Peyer's patch (tissue), 4 donors: ENCODE results near the gene OSBPL3. TPM values are rescaled to one million over a fixed set of nuclear protein-coding genes. Genes with fewer than 3 reads are reported as not detected.

Source experiments
- DNase-seq, 3 donors: peaks; one replicate each; pipeline ENCODE4 v3.0.0-alpha.2; 2017 to 2019
- H3K27ac ChIP-seq, 4 donors: fragments of 200-600 bp; sonication (generic); one replicate each; pipeline ENCODE4 v1.5.1; 2016 to 2019
- H3K27me3 ChIP-seq, 2 donors: fragments of 200-600 bp; sonication (generic); one replicate each; pipeline ENCODE4 v1.5.1; 2019
- H3K36me3 ChIP-seq, 3 donors: fragments of 200-600 bp; sonication (generic); one replicate each; pipeline ENCODE4 v1.5.1; 2016 to 2019
- H3K4me1 ChIP-seq, 4 donors: fragments of 200-600 bp; sonication (generic); one replicate each; pipeline ENCODE4 v1.5.1; 2016 to 2019
- H3K4me3 ChIP-seq, 4 donors: fragments of 200-600 bp; sonication (generic); 1 replicate in 3 of 4; 2 replicates in 1 of 4; pipeline ENCODE4 v1.5.1; 2016 to 2019; ENCODE audit warnings: mild to moderate bottlenecking in 1 of 4
- H3K9me3 ChIP-seq, 4 donors: fragments of 200-600 bp; sonication (generic); one replicate each; pipeline ENCODE4 v1.5.1; 2016 to 2019; ENCODE audit warnings: mild to moderate bottlenecking in 1 of 4
- POLR2A ChIP-seq, 2 donors: fragments of 450-650 bp; IDR thresholded peaks; one replicate each; pipeline ENCODE4 v1.5.1; 2017; ENCODE audit warnings: antibody characterized with exemption in 2 of 2, mild to moderate bottlenecking in 2 of 2, moderate library complexity in 2 of 2
- total RNA-seq, 4 donors: library from RNA; depleted of rRNA; stranded (reverse); fragments of >200 nt; gene quantifications; one replicate each; pipeline ENCODE4 v1.1.0, GENCODE V29; 2016
- TF ChIP-seq, protein P1 (sequence below), 6 experiments: fragments of 450-650 bp in 4 of 6; fragments of 200-600 bp in 2 of 6; sonication (generic) in 1 of 6; IDR thresholded peaks; one replicate each; pipeline ENCODE4 v1.5.1; 2017 to 2019; ENCODE audit warnings: antibody characterized with exemption in 6 of 6, mild to moderate bottlenecking in 3 of 6, moderate library complexity in 1 of 6

The OSBPL3 gene
- total RNA-seq, 4 donors from 2014 or later: 20.1 to 67.7 (median 22.2) TPM

DNA sequence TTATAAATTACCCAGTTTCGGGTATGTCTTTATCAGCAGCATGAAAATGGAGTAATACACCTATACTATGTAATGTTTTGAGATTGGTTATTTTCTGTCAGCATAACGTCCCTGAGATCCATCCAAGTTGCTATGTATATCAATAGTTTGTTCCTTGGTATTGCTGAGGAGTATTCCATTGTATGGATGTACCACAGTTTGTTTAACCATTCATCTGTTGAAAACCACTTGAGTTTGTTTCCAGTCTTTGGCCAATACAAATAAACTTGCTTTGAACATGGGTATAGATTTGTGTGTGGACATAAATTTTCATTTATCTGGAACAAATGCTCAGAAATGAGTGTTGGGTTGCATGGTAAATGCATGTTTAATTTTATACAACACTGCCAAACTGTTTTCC is 119.4 kb downstream of the OSBPL3 start:
- no peaks in the 10 kb centered on the region for H3K4me1 ChIP-seq
- no peak overlapping the region for H3K4me3 ChIP-seq
- TF ChIP-seq, protein P1, sequence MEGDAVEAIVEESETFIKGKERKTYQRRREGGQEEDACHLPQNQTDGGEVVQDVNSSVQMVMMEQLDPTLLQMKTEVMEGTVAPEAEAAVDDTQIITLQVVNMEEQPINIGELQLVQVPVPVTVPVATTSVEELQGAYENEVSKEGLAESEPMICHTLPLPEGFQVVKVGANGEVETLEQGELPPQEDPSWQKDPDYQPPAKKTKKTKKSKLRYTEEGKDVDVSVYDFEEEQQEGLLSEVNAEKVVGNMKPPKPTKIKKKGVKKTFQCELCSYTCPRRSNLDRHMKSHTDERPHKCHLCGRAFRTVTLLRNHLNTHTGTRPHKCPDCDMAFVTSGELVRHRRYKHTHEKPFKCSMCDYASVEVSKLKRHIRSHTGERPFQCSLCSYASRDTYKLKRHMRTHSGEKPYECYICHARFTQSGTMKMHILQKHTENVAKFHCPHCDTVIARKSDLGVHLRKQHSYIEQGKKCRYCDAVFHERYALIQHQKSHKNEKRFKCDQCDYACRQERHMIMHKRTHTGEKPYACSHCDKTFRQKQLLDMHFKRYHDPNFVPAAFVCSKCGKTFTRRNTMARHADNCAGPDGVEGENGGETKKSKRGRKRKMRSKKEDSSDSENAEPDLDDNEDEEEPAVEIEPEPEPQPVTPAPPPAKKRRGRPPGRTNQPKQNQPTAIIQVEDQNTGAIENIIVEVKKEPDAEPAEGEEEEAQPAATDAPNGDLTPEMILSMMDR (IDR thresholded peaks at IDR 0.05): no peak
- TF ChIP-seq POLR2A (IDR thresholded peaks at IDR 0.05): no peak
- no peaks in the 10 kb centered on the region for H3K9me3 ChIP-seq
- no peak overlapping the region for H3K27ac ChIP-seq
- no peaks in the 10 kb centered on the region for H3K27me3 ChIP-seq
- DNase-seq: no peak
- H3K36me3 ChIP-seq: no peaks in the 10 kb centered on the region

DNA sequence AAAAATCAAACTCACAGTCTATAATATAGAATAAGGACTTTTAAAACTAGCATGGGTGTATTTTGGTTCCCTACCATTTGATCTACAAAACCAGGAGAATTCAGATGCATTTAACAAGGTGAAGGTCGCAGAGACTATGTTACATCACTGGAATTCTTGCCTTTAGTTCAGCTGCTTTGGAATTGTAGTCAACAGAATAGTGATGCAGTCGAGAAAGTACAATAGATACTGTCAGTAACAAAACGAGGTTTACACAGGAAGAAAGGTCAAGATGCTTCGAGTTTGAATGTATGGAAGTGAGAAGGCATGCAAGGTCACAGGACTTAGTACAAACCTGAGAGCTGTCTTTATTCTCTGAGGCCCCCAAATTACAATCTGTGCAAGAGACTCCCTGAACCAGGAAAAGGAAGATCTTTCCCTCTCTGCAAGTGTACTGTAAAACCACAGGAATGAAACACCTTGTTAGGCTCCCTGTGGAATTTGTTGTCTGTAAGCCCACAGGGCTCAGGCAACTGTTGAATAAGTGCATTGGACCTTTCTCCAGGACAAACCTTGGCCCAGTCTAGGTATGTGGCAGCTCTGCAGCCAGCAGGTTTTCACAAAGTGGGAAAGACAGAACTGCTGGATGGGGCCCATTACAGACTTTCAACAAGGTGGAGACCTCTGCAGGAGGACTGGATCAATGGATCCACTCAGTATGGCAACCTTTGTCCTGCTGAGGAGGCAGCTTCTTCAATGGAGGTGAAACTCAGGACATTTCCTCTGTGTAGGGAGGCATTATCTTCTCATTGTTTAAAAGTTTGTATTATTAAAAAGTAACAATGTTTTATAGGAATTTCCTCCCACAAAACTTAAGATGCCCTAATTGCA is 121.6 kb downstream of the OSBPL3 start:
- no peak for DNase-seq
- TF ChIP-seq POLR2A (IDR thresholded peaks at IDR 0.05): no peak
- TF ChIP-seq, protein P1 (IDR thresholded peaks at IDR 0.05): no peak
- H3K36me3 ChIP-seq: no peaks in the 10 kb centered on the region
- no peaks in the 10 kb centered on the region for H3K9me3 ChIP-seq
- no peak overlapping the region for H3K27ac ChIP-seq
- no peaks in the 10 kb centered on the region for H3K27me3 ChIP-seq
- H3K4me3 ChIP-seq: no peak overlapping the region
- H3K4me1 ChIP-seq: no peaks in the 10 kb centered on the region

DNA sequence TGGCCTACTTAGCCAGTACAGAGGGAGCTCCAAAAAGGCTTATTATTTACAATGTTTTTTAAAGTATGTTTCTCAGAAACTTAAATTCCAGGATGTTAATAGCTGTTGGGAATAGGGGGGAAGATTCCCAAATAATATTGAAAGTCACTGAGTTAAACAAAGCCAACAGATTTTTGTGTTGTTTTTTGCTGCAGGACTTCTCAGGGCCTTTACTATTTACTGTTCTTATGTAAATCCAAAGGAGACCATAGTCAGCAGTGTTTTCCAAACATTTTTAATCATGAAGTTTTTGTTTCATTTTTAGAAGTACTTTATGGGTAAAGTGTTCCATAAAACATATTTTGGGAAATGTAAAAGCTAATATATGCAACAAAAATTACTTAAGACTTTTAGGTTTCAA is 122.4 kb downstream of the OSBPL3 start:
- Histone ChIP-seq H3K9me3 (no peaks in the 10 kb centered on the region), H3K4me1 (no peaks in the 10 kb centered on the region), H3K27ac (no peak overlapping the region), H3K36me3 (no peaks in the 10 kb centered on the region), H3K4me3 (no peak overlapping the region), H3K27me3 (no peaks in the 10 kb centered on the region)
- no peak for DNase-seq
- TF ChIP-seq, protein P1 (IDR thresholded peaks at IDR 0.05): no peak
- TF ChIP-seq POLR2A (IDR thresholded peaks at IDR 0.05): no peak

DNA sequence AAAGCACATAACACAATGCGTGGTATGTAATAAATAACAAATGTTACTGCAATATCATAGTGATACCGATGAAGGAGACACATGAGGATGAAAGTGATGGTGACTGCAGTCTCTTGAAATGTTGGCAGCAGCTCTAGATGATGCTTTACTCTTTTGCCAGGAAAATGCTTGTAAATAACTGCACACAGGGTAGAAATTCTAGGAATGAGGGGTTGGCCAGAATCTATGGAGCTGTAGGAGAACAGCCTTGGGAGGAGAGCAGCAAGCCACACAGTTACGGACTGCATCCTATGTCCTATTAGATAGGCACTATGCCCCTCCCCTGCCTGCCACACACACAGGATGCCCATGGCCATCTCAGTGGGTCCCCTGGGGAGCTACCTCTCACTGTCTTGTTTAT is 125.1 kb downstream of the OSBPL3 start:
- H3K9me3 ChIP-seq: no peaks in the 10 kb centered on the region
- H3K27me3 ChIP-seq: no peaks in the 10 kb centered on the region
- no peak overlapping the region for H3K27ac ChIP-seq
- no peaks in the 10 kb centered on the region for H3K4me1 ChIP-seq
- TF ChIP-seq, protein P1 (IDR thresholded peaks at IDR 0.05): no peak
- TF ChIP-seq POLR2A (IDR thresholded peaks at IDR 0.05): no peak
- peaks cover 0 to 5% (median 0%) of the 10 kb centered on the region in 3 donors for H3K36me3 ChIP-seq
- DNase-seq: no peak
- no peak overlapping the region for H3K4me3 ChIP-seq

DNA sequence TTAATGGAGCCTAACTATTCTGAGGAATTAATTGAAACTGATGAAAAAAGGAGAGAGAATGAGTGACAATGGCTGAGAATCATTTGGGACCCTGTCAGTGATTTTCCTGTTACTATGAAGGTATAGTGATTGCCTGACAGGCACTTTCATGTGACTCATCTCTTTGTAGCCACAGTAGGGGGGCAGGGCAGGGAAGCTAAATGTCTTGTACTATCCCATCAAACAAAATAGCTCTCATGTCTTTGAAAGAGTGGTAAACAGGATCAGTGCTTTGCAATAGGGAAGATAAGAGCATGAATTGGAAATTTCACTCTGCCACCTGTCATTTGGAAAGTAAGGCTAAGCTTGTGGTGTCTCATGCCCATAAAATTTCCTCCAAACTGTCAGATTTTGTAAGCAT is 128.2 kb downstream of the OSBPL3 start:
- DNase-seq: no peak
- H3K36me3 ChIP-seq: peaks cover 0 to 5% (median 0%) of the 10 kb centered on the region in 3 donors
- H3K27ac ChIP-seq: no peak overlapping the region
- H3K4me1 ChIP-seq: no peaks in the 10 kb centered on the region
- no peaks in the 10 kb centered on the region for H3K9me3 ChIP-seq
- no peak overlapping the region for H3K4me3 ChIP-seq
- H3K27me3 ChIP-seq: no peaks in the 10 kb centered on the region
- TF ChIP-seq, protein P1 (IDR thresholded peaks at IDR 0.05): no peak
- TF ChIP-seq POLR2A (IDR thresholded peaks at IDR 0.05): no peak
